Stimulated activated CD8-positive, alpha-beta memory T cell treated with anti-CD3 and anti-CD28 coated beads, Interleukin-15, amount 100 ng/mL, for 4 hours (primary cell): ENCODE data around the gene NDUFV3.
"Not testable (repeated sequence)": the region's sequence is repeated elsewhere in the genome, so short reads cannot be mapped to it uniquely, and the experiment has no call there.

ENCODE experiments used
- DNase-seq, 2 donors: peaks; one replicate each; pipeline ENCODE4 v3.0.0-alpha.2; 2020; ENCODE audit warnings: low read depth in 2 of 2

The NDUFV3 gene

DNA sequence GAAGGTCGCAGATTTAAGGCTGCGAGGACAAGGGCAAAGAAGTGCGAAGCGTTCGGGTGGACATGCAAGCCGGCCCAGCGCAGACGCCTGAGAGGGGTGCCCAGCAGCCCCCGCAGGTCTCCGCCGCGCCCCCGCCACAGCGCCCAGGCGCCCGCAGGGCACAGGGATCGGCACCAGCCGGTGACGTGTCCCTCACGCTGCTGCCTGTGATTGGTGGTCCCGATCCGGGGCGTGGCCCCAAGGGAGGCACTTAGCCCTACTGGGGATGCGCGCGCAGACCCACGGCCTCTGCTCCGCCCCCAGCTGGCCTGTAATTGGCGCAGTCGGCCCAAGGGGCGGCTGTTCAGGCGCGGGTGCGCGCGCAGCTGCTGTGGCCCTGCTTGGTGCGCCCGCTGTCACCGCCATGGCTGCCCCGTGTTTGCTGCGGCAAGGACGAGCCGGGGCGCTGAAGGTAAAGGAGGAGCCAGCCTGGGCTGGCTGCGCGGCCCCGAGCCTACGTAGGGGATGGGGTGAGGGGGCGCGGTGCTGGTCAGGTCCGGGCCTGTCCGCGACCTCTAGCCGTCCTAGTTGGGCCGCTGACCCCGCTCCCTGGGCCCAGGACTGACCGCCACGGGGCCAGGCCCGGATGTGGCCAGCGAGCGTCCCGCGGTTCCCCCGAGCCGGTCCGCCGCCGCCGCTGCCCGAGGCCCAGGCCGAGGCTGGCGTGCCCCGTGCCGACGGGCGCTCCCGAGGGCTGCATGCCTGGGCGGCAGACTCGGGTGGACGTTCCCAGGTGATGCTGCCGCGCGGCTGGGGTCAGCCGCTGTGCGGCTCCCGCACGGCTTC is at the start of gene NDUFV3:
Gene NDUFV3, plus strand, starts transcription at position 379 of the 825 bp plus-strand sequence. Its CDS starts 25 bp downstream, at position 404.
- peak; percentile 100 for DNase-seq

DNA sequence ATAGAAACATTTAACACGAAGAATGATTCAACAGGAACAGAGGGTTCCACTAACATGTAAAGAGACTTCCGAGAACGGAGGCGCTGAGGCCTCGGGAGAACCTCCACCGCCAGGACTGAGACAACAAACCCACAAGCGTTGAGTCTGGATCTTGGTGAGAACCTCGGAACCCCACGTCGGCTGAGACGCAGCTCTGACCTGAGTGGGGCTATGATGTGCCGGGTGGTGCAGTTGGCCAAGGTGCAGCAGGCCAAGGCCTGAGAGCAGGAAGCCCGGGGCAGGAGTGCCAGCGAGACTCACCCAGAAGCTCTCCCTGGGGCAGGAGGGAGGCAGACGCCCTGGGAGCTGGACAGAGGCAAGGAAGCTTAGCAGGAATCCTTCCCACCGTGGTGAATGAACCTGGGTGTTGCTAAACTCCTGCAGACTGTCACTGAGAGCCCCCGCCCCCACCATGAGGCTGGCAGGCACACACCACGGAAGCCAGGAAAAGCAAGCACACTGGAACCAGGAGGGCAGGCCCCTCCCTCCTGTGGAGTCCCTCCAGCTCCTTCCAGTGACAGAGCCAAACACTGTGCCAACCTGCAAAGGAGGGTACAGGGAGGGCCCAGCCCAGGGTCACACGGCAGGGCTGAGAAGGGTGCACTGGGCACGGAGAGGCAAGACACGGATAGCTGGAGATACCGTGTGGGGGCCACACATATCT is 48.5 kb upstream of the NDUFV3 start:
- DNase-seq, result no peak

DNA sequence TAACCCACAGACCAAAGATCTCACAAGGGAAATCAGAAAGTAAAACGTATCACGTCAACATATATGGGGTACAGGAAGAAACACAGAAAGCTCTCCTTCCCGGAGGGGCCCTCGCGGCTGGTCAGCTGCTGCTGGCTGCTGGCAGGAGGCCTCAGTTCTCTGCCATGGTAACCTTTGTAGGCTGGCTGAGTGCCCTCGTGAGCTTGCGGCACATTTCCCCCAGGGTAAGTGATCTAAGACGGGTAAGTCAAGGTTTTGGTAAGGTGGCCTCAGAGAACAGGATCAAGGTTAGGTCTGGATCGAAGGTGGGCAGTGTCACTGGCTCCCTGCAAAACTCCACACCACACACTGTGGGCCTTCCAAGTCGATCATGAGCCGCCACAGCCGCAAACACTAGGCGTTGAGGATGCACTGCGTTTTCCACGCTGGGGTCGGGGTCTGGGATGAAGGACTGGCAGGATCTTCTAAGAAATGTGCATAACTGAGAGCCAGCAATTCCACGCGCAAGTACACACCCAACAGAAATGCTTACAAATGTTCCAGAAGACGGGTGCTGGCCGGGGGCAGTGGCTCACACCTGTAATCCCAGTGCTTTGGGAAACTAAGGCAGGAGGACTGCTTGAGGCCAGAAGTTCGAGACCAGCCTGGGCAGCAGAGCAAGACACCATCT is 47.7 kb upstream of the NDUFV3 start:
- no peak for DNase-seq

- no peak for DNase-seq
Measured at GRCh38 chr21:42846221-42846620, 46.9 kb upstream of the NDUFV3 start.

- DNase-seq, result no peak
Measured at GRCh38 chr21:42847051-42847707, 45.9 kb upstream of the NDUFV3 start.

DNA sequence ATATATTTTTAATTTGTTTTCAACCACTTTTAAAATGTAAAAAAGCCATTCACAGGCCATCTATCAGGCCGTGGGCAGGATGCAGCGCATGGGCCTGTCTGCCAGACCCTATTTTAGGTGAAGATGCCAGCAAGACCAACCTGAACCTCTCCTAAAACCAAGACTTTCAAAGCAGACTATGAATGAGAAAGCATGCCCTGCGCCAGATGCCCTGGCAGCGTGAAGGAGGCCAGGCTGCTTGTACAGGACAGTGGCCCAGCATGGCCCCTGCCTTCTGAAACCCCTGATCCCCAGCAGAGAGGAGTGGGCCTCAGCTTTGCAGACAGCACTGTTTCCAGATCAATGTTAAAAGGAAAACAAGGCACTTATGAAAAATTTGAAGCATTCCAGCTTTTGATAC is 45.4 kb upstream of the NDUFV3 start:
- DNase-seq, result no peak

GRCh38 chr21:42848144-42848931 is 44.8 kb upstream of the NDUFV3 start:
- DNase-seq, result not testable (repeated sequence)

DNA sequence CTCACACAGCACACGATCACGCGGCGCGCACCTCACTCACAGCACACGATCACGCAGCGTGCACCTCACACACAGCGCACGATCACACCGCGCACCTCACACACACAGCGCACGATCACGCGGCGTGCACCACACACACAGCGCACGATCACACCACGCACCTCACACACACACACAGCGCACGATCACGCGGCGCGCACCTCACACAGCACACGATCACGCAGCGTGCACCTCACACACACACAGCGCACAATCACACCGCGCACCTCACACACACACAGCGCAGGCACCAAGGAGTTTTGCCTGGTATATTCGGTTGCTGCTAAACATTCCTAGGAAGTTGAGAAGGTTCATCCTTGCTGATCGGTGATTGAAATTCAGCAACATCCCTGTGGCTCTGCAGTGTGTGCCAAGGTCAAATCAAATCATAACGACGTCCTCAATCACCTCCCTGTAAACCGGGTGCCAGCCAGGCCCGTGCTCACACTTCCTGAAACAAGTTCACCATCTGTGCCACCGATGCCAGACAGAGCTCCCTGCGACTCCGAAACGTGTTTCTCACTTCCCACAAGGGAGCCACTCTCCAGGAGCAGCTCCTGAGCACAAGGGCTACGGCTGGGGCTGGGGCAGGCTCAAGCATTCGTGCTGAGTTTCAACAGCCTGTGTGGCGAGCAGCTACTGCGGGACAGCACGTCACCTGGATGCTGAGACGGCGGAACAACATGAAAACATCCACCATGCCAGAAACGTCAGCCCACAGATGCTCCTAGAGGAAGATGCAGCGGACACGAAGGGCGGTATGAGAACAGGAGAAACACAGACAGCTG is 44.0 kb upstream of the NDUFV3 start:
- DNase-seq, result no peak

DNA sequence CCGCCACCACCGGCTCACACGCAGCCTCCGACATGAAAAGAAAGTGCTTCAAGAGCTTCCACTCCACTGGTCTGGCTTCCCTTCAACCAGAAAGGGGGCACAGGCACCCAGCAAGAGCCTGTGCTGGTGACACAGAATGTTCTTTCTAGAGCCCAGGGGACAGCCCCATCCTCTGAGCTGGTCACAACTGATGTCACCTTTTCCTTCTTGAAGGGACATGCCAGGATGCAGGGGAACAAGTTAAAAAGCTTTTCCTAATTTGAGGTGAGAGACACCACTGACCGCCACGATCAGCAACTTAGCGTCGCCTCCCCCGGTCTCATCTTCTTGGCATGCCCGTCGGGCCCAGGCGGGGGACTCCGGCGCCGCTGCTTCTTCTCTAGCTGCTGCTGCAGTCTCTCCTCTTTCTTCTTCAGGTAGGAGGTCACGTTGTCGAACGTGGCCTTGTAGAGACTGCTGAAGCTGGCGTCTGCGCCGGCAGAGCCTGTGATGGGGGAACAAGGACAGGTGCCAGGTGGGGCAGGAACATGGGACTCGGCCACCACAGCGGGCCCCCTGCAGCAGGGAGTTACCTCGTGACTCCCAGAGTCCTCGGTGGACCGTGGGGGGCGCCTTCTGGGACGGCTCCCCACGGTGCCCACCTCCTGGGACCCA is 43.2 kb upstream of the NDUFV3 start:
- DNase-seq, result no peak

GRCh38 chr21:42850463-42850862 is 42.6 kb upstream of the NDUFV3 start:
- DNase-seq, result no peak

- DNase-seq, result no peak
Measured at GRCh38 chr21:42850866-42851391, 42.2 kb upstream of the NDUFV3 start.

DNA sequence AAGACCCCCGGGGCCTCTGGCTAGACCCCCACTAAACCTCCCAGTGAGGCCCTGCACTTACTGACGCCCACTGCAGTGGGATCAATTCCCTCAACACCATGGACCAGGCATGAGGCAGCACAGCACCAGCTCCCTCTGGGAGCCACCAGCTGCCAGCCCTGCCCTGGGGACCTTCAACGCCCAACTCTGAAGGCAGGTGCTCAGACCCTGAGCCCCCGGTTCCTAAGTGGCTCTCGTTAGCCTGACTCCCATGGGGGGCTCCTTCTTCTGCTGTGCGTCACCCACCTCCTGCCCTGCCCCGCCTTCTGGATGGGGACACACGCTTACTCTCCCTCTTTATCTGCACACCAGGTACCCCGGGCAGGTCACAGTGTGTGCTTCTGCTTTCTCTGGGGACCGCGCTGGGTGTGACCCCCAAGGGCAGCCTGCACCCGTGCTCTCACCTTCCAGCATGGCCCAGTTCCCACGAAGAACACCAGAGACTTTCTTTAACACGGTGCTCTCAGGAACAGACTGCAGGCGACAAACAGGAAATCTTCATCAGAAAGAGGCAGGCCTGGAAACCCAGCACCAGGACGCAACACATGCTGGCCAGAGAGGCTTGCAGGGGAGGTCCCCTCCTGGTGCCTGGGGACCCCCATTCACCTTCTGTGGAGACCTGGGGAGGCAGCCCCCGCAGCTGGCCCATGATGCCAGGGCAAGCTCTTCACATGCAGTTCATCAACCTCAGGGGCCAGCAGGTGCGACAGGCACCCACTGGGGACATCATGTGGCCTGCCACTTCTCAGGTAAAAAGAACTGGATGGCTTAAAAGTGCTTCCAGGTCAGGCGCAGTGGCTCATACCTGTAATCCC is 41.1 kb upstream of the NDUFV3 start:
- DNase-seq, result no peak

- DNase-seq, result no peak
Measured at GRCh38 chr21:42852925-42853570, 40.1 kb upstream of the NDUFV3 start.

GRCh38 chr21:42853621-42854020 is 39.5 kb upstream of the NDUFV3 start:
- no peak for DNase-seq

GRCh38 chr21:42854246-42855010 is 38.7 kb upstream of the NDUFV3 start:
- DNase-seq, result no peak

- DNase-seq, result no peak
Measured at GRCh38 chr21:42855171-42855936, 37.8 kb upstream of the NDUFV3 start.

DNA sequence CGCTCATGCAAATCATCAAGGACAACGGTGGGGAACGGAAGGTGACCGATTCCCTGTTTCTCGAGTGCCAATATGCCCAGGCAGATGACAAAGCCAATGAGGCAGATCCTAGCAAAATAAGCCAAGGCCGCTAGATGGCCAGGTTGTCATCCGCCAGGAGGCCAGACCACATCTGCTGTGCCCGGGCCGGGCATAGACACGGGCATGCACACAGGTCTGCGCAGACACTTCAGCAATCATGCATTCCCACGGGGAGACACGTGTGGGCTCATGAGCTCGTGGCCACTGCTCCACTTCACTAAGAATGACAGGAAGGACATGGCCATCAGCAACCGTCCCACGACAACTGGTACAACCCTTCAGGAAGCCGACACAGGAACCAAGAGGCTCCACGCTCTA is 37.2 kb upstream of the NDUFV3 start:
- no peak for DNase-seq
